PC-3 (cell line): ENCODE results near the gene NECTIN4. TPM values are rescaled to one million over a fixed set of nuclear protein-coding genes. Genes with fewer than 3 reads are reported as not detected.
"Not testable (repeated sequence)": the region's sequence is repeated elsewhere in the genome, so short reads cannot be mapped to it uniquely, and the experiment has no call there.

Source experiments
- ATAC-seq: fragments of 200-7000 bp; cut with Tn5 transposase; 2 replicates; pipeline ENCODE4 v1.9.1; 2020; ENCODE audit warnings: mild to moderate bottlenecking, moderate library complexity
- BruUV-seq: library from RNA; stranded (reverse); fragments of 400-500 nt; replicated peaks from 2 replicates; lab custom pipeline; 2021; lab: Mats Ljungman, UMichigan
- CTCF ChIA-PET: fragments of 300-600 bp; sonication (Branson Sonifier 250); formaldehyde crosslinking; loops from one replicate; lab custom pipeline; 2022; ENCODE audit warnings: antibody characterized with exemption; lab: Charles Lee
- POLR2A ChIA-PET: fragments of 300-600 bp; sonication (Branson Sonifier 250); formaldehyde crosslinking; loops from one replicate; lab custom pipeline; 2022; ENCODE audit warnings: antibody characterized with exemption; ENCODE audit not compliant: unreplicated experiment; lab: Charles Lee
- DNase-seq: peaks from one replicate; pipeline ENCODE4 v3.0.0-alpha.2; 2015
- H2AFZ ChIP-seq: fragments of 300-600 bp; sonication (generic); 2 replicates; pipeline ENCODE4 v1.6.0; 2016; ENCODE audit warnings: antibody characterized with exemption, low read length
- H3F3A ChIP-seq: fragments of 300-600 bp; sonication (generic); one replicate; pipeline ENCODE4 v1.6.0; 2017; ENCODE audit warnings: antibody characterized with exemption, low read length, control low read depth, mild to moderate bottlenecking; ENCODE audit not compliant: unreplicated experiment
- H3K27ac ChIP-seq: fragments of 300-600 bp; sonication (generic); 2 replicates; pipeline ENCODE4 v1.5.1; 2016; ENCODE audit warnings: mild to moderate bottlenecking, low read length
- H3K27me3 ChIP-seq: fragments of 300-600 bp; sonication (generic); 2 replicates; pipeline ENCODE4 v1.6.1; 2016; ENCODE audit warnings: low read length, mixed read lengths
- H3K36me3 ChIP-seq: fragments of 300-600 bp; sonication (generic); 2 replicates; pipeline ENCODE4 v1.6.1; 2016; ENCODE audit warnings: low read depth, mixed run types, low read length, mixed read lengths
- H3K4me1 ChIP-seq: fragments of 300-600 bp; sonication (generic); 2 replicates; pipeline ENCODE4 v1.5.1; 2016; ENCODE audit warnings: low read length; ENCODE audit not compliant: insufficient read depth
- H3K4me2 ChIP-seq: fragments of 300-600 bp; sonication (generic); 2 replicates; pipeline ENCODE4 v1.6.0; 2016; ENCODE audit warnings: low read length
- H3K4me3 ChIP-seq: fragments of 300-600 bp; sonication (generic); 2 replicates; pipeline ENCODE4 v1.5.1; 2016; ENCODE audit warnings: mild to moderate bottlenecking, low read length, mixed read lengths
- H3K79me2 ChIP-seq: fragments of 300-600 bp; sonication (generic); 2 replicates; pipeline ENCODE4 v1.6.1; 2017; ENCODE audit warnings: low read length, mixed read lengths
- H3K9ac ChIP-seq: fragments of 300-600 bp; sonication (generic); 2 replicates; pipeline ENCODE4 v1.6.0; 2016; ENCODE audit warnings: mild to moderate bottlenecking, low read length
- H3K9me2 ChIP-seq: fragments of 300-600 bp; sonication (generic); replicated peaks from 2 replicates; pipeline ENCODE4 v1.6.1; 2016; ENCODE audit warnings: mixed run types, low read length, mixed read lengths
- H3K9me3 ChIP-seq: fragments of 300-600 bp; sonication (generic); 2 replicates; pipeline ENCODE4 v1.6.1; 2016; ENCODE audit warnings: low read length, mixed read lengths
- H4K20me1 ChIP-seq: fragments of 300-600 bp; sonication (generic); 2 replicates; pipeline ENCODE4 v1.6.1; 2016; ENCODE audit warnings: low read length, mixed read lengths
- EZH2 ChIP-seq: fragments of 300-600 bp; sonication (generic); IDR thresholded peaks from one replicate; pipeline ENCODE4 v1.6.1; 2017; ENCODE audit warnings: antibody characterized with exemption, mild to moderate bottlenecking, low read length; ENCODE audit not compliant: unreplicated experiment
- EZH2phosphoT487 ChIP-seq: fragments of 300-600 bp; sonication (generic); IDR thresholded peaks from 2 replicates; pipeline ENCODE4 v1.6.1; 2018; ENCODE audit warnings: mild to moderate bottlenecking, antibody characterized with exemption, low read length, borderline replicate concordance
- intact Hi-C: fragments of 100-400 bp; cut with micrococcal nuclease; formaldehyde crosslinking; loops from 2 replicates; pipeline ENCODE4 v1.9.0; 2023
- total RNA-seq: library from RNA; depleted of rRNA; stranded (reverse); fragments of >200 nt; gene quantifications from 2 replicates; pipeline ENCODE4 v1.2.3, GENCODE V29; 2014
- TF ChIP-seq, protein P1 (sequence below): fragments of 300-600 bp; sonication (generic); conservative IDR thresholded peaks from 2 replicates; pipeline ENCODE4 v1.5.1; 2017; ENCODE audit warnings: antibody characterized with exemption, low read depth, mild to moderate bottlenecking, low read length

NECTIN4 gene
- total RNA-seq, 1 experiment from 2014 or later = 6.8 TPM

DNA sequence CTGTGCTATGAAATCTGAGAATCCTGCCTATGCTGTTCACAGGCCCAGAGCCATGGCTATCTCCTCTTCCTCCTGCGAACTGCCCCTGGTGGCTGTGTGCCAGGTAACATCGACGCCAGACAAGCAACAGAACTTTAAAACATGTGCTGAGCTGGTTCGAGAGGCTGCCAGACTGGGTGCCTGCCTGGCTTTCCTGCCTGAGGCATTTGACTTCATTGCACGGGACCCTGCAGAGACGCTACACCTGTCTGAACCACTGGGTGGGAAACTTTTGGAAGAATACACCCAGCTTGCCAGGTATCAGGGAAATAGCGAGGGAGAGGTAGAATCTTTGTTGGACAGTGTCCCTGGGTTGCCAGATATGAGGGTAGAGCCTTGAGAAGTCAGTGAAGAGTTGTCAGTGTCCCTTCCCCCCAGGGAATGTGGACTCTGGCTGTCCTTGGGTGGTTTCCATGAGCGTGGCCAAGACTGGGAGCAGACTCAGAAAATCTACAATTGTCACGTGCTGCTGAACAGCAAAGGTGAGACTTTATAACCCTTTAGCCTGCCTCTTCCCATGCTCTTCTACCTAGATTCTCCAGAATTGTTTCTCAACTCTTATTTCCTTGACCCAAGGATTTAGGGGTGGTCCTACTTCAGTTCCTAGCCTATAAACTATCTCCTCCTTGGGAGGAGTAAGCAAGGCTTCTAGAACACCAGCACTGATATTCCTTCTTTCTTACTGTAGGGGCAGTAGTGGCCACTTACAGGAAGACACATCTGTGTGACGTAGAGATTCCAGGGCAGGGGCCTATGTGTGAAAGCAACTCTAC lies 29.9 kb upstream of the NECTIN4 start:
- Histone ChIP-seq H3K9ac (peak overlapping the region; percentile 94), H3K36me3 (peaks cover 48% of the 10 kb centered on the region), H3K4me2 (peak overlapping the region; percentile 83), H3K27ac (peak overlapping the region; percentile 77), H3K9me3 (no peaks in the 10 kb centered on the region), H3K4me3 (peak overlapping the region; percentile 85), H3F3A (peaks cover 4% of the 10 kb centered on the region), H3K4me1 (peaks cover 43% of the 10 kb centered on the region), H3K79me2 (peaks cover 55% of the 10 kb centered on the region), H3K9me2 (no peaks in the 10 kb centered on the region), H2AFZ (no peak overlapping the region), H3K27me3 (no peaks in the 10 kb centered on the region), H4K20me1 (peaks cover 11% of the 10 kb centered on the region)
- peak; percentile 23 for ATAC-seq
- TF ChIP-seq EZH2 (no peak), EZH2phosphoT487 (no peak)
- TF ChIP-seq, protein P1, sequence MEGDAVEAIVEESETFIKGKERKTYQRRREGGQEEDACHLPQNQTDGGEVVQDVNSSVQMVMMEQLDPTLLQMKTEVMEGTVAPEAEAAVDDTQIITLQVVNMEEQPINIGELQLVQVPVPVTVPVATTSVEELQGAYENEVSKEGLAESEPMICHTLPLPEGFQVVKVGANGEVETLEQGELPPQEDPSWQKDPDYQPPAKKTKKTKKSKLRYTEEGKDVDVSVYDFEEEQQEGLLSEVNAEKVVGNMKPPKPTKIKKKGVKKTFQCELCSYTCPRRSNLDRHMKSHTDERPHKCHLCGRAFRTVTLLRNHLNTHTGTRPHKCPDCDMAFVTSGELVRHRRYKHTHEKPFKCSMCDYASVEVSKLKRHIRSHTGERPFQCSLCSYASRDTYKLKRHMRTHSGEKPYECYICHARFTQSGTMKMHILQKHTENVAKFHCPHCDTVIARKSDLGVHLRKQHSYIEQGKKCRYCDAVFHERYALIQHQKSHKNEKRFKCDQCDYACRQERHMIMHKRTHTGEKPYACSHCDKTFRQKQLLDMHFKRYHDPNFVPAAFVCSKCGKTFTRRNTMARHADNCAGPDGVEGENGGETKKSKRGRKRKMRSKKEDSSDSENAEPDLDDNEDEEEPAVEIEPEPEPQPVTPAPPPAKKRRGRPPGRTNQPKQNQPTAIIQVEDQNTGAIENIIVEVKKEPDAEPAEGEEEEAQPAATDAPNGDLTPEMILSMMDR = peak; percentile 72
- DNase-seq = peak; percentile 76
- ChIA-PET CTCF (no interaction called here), POLR2A (no interaction called here)
- no TSS peak for BruUV-seq
- intact Hi-C loops = loop anchor here (1.0 to 10.0 kb wide), 3 partner anchors 13 to 94 kb away; partner anchors contain the start of genes DEDD, F11R and USP21

DNA sequence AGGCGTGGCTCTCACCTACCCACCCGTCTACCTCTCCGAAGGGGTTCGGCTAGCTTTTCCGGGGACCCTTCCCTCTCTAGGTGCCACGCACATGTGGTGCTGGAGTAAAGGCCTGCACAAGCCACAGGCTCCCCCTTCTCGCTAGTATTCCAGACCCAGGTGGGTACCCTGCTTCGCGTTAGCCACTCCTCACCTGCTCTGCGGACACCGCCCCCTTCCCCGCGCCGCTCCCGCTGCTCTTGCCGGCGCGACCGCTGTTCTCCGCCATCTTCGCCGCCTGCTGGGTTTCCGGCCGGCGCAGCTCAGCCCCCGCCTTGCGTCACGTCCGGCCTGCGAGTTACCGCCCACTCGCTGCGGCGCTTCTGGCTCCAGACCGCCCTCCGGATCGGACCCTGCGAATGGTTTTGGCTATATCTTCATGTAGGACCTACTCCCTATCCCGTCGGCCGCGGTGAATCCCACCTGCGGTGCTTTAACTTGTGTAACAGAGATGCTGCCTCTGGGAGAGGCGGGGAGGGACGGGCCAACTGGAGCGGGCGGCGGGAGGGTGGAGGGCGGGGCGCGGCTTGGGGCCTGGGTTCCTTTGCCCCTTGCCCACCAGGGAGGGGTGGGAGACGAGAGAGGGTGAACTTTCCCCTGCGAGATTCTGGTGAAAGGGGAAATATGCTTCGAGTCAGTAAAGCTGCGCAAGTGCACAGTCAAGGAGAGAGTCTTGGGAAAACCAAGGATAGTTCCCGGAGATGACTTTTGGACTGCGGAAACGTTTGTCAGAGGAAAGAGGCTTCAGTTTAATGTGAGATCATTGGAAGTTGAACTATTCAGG lies 28.6 kb upstream of the NECTIN4 start, which contains the start of the genes NIT1 and PFDN2:
NIT1 (plus strand) TSS at position 347 of the 823 bp plus-strand sequence; CDS start at position 419, 72 bp downstream.
PFDN2 (minus strand) TSS at position 279 of the 823 bp plus-strand sequence; CDS start at position 268, 11 bp downstream.
- peak; percentile 90 for DNase-seq
- POLR2A ChIA-PET = interaction anchor here (1.0 to 1.3 kb wide), 2 partner anchors 15 to 47 kb away, joined by 6 read pairs; partner anchors contain the start of gene DEDD
- intact Hi-C loops = loop anchor here (1.0 to 10.0 kb wide), 3 partner anchors 35 to 93 kb away; partner anchors contain the start of genes F11R, UFC1 and USP21

DNA sequence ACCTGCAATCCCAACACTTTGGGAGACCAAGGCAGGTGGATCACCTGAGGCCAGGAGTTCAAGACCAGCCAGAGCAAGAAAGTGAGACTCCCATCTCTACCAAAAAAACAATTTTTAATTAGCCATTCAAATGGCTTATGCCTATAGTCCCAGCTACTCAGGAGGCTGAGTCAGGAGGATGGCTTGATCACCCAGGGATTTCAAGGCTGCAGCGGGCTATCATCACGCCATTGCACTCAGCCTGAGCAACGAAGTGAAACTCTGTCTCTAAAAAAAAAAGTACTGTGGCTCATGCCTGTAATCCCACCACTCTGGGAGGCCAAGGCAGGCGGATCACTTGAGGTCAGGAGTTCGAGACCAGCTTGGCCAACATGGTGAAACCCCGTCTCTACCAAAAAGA lies 26.6 kb upstream of the NECTIN4 start:
- H3K27me3 ChIP-seq, H2AFZ ChIP-seq, DNase-seq, ATAC-seq, CTCF ChIA-PET, H3F3A ChIP-seq, POLR2A ChIA-PET, H3K9me3 ChIP-seq, BruUV-seq, H3K9me2 ChIP-seq: not testable (repeated sequence)
- 0 out of 2 replicates have a peak overlapping the region, but pooled peaks have one; percentile 5 for H3K9ac ChIP-seq
- peaks cover 32% of the 10 kb centered on the region for H3K36me3 ChIP-seq
- H3K4me1 ChIP-seq = peaks cover 54% of the 10 kb centered on the region
- H3K4me3 ChIP-seq = peak overlapping the region; percentile 85; the same call in 1 of the 2 replicates
- peaks cover 41% of the 10 kb centered on the region for H4K20me1 ChIP-seq
- peaks cover 88% of the 10 kb centered on the region for H3K79me2 ChIP-seq
- intact Hi-C loops = loop anchor here (1.0 to 10.0 kb wide), 2 partner anchors 16 to 91 kb away; partner anchors contain the start of gene F11R
- H3K27ac ChIP-seq = peak overlapping the region; percentile 77
- H3K4me2 ChIP-seq = peak overlapping the region; percentile 83

More for the DNA sequence above, 28.6 kb upstream of the NECTIN4 start, which contains the start of the genes NIT1 and PFDN2:
- Histone ChIP-seq H3K4me1 (peaks cover 54% of the 10 kb centered on the region), H3K36me3 (peaks cover 48% of the 10 kb centered on the region), H3F3A (peaks cover 4% of the 10 kb centered on the region), H3K79me2 (peaks cover 68% of the 10 kb centered on the region), H3K27me3 (no peaks in the 10 kb centered on the region), H4K20me1 (peaks cover 24% of the 10 kb centered on the region), H3K4me2 (peak within 1 kb of the TSS; percentile 83), H2AFZ (peak within 1 kb of the TSS; percentile 78), H3K9ac (peak within 1 kb of the TSS; percentile 94), H3K27ac (peak within 1 kb of the TSS; percentile 77), H3K9me3 (no peaks in the 10 kb centered on the region), H3K4me3 (peak within 1 kb of the TSS; percentile 85), H3K9me2 (no peaks in the 10 kb centered on the region)
- ATAC-seq = peak; percentile 71
- no TSS peak for BruUV-seq
- TF ChIP-seq EZH2 (no peak), EZH2phosphoT487 (no peak)
- TF ChIP-seq, protein P1 = no peak
- CTCF ChIA-PET = no interaction called here
